ENCODE data around the gene TWIST1. TPM values are rescaled to one million over a fixed set of nuclear protein-coding genes. Genes with fewer than 3 reads are reported as not detected.

TWIST1 gene
- total RNA-seq, result 0.27 TPM

- DNase-seq (ENCODE audit: low read depth in 2 of 3, low spot score in 2 of 3), result peak in 2 of 3 donors; percentile 32 to 36
Measured at GRCh38 chr7:19117091-19117869, at the start of gene TWIST1. Gene TWIST1 (minus strand): TSS chr7:19117636. CDS start chr7:19117321, 315 bp downstream.

DNA sequence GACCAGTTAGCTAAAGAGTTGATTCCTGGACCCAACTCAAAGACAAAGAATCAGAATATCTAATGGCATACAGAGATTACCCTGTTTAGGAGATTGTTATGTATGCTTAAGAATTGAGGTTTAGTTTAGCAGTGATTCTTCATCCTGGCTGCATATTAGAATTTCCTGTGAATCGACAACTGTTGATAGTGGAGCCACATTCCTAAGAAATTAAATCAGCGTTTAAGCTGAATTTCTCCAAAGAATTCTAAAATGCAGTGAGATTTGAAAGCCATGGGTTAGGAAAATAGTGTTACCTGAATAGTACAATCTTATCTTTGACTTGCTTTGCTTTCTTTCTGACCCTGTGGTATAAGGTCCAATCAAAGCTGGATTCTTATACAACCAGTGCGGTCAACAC is 44.2 kb upstream of the TWIST1 start:
- DNase-seq (ENCODE audit: low read depth in 2 of 3, low spot score in 2 of 3), result no peak

DNA sequence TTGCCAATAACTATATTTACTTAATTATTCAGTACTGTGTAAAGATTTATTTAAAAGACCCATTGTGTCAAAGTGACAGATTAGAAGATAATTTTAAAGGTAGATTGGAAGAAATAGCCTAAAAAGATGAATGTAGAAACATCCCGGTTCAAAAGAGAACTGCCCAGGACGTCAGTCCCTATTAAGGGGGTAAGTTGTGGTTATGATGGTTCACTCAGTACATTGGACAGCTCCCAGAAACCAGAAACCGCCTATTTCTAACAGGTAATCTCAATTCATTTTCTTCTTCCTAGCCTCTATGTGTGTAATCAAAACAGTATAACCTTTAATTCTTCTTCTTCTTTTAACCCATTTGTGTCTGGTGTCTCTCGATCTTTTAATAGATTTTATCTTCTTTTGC is 29.3 kb upstream of the TWIST1 start:
- DNase-seq (ENCODE audit: low read depth in 2 of 3, low spot score in 2 of 3), result peak in 2 of 3 donors; percentile 34 to 64

DNA sequence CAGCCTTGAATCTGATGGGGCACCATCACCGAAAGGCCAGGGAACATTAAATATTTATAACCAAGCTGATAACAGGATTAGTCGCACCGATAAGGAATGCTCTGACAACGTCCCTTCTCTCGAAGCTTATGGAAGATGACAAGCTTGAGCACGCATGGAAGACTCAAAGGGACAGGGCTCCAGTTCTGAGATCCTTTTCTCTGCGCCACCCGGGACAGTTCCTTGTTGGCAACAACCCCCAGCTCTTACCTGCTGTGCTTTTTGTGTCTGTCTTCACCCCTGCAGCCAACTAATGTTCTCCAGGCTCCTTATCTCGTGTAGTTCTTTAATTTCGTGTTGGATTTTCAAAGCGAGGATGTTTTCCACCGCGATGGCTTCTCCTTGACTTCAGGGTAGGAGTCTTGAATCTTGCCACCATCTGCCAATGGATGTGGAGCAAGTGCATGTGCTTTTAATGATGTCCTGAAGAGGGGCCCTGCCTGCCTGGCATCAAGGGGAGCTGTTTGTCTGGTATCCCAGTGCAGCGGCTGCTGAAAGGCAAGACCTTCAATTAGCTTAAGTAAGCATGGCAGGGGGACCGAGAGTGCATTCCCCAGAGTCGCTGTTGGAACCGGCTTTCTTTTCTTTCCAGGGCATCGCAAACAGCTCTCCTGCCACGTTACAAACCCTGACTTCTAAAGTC is 28.1 kb upstream of the TWIST1 start:
- peak in 1 of 3 donors; percentile 11 for DNase-seq (ENCODE audit: low read depth in 2 of 3, low spot score in 2 of 3)

GRCh38 chr7:19144661-19145433 is 27.4 kb upstream of the TWIST1 start, which contains the start of gene FERD3L:
Gene FERD3L (minus strand): TSS chr7:19145421. CDS start chr7:19145362, 59 bp downstream.
- peak in 1 of 3 donors; percentile 12 for DNase-seq (ENCODE audit: low read depth in 2 of 3, low spot score in 2 of 3)

GRCh38 chr7:19143881-19144574 is 26.6 kb upstream of the TWIST1 start:
- peak in 1 of 3 donors; percentile 15 for DNase-seq (ENCODE audit: low read depth in 2 of 3, low spot score in 2 of 3)

DNA sequence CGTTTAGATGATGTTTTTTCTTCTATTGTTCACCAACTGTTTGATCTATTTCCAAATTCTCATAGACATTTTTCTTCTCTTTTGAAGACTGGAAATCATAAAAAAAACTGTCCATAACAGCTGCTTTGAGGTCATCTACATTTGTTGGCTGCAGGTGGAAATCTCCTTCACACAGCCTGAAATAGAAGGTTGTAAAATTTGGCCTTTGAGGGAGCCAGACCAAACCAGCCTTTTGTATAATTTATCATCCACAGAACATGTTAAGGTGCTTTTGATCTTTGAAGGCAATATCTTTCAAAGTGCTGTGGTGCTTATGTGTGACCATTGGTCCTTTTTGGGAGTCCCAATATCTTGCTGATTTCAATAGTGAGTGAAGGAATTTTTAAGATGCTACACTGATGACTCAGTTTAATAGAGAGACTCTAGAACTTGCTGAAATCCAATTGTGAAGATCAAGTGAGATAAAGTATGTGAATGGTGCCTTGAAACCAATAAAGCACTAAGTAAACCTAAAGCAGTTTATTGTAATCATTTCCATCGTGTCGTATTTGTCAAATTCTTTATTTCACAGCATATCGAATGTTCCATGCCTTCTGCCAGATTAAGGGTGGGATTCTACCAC is 22.4 kb upstream of the TWIST1 start:
- DNase-seq (ENCODE audit: low read depth in 2 of 3, low spot score in 2 of 3), result no peak

DNA sequence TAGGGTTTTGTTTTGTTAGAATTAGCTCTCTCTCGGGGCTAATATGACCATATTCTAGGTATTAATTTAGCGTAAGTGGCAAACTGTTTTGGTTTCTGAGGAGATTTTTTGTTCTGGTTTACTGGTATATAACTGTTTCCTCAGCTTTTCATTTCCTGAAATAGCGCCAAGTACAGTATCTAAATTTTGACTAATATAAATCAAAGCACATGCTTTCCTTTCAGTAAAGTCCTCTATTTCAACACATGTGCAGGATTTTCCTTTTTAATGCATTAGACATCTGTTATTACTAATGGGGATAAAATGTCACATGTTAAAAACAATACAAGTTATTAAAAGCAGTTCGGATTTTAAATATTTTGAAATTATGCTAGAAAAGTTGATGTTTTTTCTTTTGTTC is 16.4 kb upstream of the TWIST1 start:
- DNase-seq (ENCODE audit: low read depth in 2 of 3, low spot score in 2 of 3), result no peak

GRCh38 chr7:19133390-19133789 is 16.0 kb upstream of the TWIST1 start:
- no peak for DNase-seq (ENCODE audit: low read depth in 2 of 3, low spot score in 2 of 3)

- DNase-seq (ENCODE audit: low read depth in 2 of 3, low spot score in 2 of 3), result no peak
Measured at GRCh38 chr7:19128856-19129255, 11.4 kb upstream of the TWIST1 start.

DNA sequence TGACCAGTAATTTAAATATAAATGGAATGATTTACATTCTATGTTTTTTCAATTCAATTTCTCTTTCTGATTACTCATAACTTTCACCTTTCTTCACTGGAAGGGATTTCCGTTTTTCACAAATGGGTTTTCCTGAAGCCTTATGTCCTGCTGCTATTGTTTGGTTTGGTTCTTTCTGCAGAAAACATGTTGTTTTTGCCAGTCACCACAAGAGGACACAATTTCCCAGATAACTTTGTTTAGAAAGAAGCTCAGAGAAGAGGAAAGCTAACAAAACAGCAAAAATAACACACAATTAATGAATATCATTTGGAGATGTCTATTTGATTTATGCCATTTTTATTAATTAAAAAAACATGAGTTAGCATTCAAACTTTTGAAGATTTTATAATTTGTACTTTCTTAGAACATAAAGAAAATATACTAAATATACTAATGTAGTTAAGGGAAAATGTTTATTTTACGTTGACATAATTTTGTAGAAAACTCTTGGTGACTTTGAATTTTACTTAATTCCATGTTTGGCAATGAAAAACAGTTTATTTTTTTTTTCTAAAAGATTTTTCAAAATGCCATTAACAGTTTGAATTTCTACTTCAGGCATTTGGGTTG is 4.6 kb upstream of the TWIST1 start:
- peak in 2 of 3 donors; percentile 39 to 63 for DNase-seq (ENCODE audit: low read depth in 2 of 3, low spot score in 2 of 3)

DNA sequence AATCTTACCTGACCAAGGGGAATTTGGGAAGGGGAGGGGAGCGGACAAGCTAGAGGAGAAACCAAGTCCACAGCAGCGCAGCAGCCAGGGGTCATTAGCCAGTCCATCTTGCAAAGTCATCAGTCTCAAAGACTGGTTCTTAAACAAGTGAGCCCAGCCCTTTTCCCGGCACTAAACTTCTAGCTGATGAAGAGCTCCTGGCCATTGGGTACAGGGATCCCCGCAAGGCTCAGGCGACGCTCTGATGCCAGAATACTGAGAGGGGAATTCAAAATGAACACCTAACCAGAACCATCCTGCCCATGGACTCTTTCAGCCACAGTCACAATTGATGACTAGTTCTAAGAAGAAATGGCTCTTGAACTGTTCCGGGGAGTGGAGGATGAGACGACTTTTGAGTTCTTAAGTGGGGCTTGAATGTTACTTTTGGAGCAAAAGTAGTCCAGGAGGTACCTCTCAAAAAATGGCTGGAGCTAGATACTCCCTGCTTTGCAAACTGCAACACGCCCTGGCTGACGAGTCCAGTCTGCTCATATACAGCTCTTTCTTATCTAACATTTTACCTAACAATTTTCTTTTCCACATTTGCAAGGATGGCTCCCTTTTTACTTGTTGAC is 2.5 kb upstream of the TWIST1 start:
- peak in 2 of 3 donors; percentile 14 to 17 for DNase-seq (ENCODE audit: low read depth in 2 of 3, low spot score in 2 of 3)

- DNase-seq (ENCODE audit: low read depth in 2 of 3, low spot score in 2 of 3), result no peak
Measured at GRCh38 chr7:19119372-19119771, 1.9 kb upstream of the TWIST1 start.

- DNase-seq (ENCODE audit: low read depth in 2 of 3, low spot score in 2 of 3), result peak in 2 of 3 donors; percentile 14 to 37
Measured at GRCh38 chr7:19118636-19119371, 1.4 kb upstream of the TWIST1 start.

DNA sequence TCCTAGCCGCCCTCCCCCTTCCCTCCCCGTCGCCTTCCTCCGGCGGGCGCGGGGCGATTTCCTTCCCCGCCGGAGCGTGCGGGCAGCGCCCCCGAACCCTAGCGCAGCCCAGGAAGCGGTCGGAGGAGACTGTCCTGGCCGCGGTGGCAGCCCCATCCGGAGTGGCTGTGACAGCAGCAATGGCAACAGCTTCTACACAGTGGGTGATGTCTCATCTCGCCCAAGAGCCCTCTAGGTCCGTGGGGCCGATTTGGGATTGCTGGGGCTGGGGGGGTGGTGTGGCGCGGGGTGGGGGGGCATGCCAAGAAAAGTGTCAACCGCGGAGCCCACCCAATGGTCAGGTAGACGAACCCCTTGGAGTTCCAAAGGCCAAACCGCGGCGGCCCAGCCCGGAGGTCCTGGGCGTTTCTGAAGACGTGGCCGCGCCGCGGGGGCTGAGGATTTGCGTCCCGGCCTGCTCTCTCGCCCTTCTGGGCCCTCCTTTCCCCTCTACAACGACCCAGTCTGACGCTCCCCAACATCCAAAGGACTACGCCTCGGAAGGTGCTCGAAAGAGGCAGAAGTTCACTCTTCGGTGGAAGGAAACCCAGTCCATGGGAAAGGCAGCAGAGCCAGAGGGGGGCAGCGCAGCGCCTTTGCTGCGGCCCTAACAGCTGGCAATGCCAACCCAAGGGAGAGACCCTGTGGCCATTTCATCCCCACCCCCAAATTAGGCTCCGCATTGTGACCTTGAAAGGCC is 603 bp upstream of the TWIST1 start:
- peak in 2 of 3 donors; percentile 9 to 15 for DNase-seq (ENCODE audit: low read depth in 2 of 3, low spot score in 2 of 3)

GRCh38 chr7:19116121-19117090 is 1.0 kb downstream of the TWIST1 start:
- peak in 2 of 3 donors; percentile 32 to 41 for DNase-seq (ENCODE audit: low read depth in 2 of 3, low spot score in 2 of 3)

DNA sequence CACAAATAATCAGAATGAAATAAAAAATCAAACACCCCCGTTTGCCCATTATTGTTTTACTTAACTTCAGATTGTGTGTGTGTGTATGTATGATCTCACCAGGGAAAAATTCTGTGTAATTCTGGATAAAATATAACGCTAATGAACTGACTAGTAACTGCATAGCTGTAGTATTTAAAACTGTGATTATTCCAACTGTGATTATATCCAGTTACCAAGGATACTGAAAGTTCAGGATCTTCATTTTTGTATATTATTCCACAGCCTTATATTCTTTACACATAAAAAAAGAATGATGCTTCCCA is 2.9 kb downstream of the TWIST1 start:
- DNase-seq (ENCODE audit: low read depth in 2 of 3, low spot score in 2 of 3), result no peak
